Measurements from ENCODE around the gene HOXB2. TPM values are rescaled to one million over a fixed set of nuclear protein-coding genes. Genes with fewer than 3 reads are reported as not detected.
"Not testable (repeated sequence)": the region's sequence is repeated elsewhere in the genome, so short reads cannot be mapped to it uniquely, and the experiment has no call there.

The HOXB2 gene
- total RNA-seq, 1 donor from 2014 or later: 2.8 TPM

DNA sequence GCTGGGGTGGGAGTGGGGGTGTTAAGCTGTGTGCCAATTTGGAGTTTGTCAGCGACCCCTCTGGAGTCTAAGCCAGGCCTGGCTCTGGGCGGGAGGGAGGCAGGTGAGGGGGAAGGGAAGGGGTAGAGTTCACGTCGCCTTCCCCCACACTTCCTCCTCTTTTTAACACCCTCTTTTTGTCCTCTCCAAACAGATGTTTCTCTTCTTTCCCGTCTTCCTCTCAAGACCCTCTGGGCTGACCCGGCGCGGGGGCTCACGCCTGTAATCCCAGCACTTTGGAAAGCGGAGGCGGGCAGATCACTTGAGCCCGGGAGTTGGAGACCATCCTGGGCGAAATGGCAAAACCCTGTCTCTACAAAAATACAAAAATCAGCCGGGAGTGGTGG is 17.4 kb downstream of the HOXB2 start:
- DNase-seq (no peak), ATAC-seq (no peak)
- intact Hi-C loops (cut with micrococcal nuclease): no loop called here

DNA sequence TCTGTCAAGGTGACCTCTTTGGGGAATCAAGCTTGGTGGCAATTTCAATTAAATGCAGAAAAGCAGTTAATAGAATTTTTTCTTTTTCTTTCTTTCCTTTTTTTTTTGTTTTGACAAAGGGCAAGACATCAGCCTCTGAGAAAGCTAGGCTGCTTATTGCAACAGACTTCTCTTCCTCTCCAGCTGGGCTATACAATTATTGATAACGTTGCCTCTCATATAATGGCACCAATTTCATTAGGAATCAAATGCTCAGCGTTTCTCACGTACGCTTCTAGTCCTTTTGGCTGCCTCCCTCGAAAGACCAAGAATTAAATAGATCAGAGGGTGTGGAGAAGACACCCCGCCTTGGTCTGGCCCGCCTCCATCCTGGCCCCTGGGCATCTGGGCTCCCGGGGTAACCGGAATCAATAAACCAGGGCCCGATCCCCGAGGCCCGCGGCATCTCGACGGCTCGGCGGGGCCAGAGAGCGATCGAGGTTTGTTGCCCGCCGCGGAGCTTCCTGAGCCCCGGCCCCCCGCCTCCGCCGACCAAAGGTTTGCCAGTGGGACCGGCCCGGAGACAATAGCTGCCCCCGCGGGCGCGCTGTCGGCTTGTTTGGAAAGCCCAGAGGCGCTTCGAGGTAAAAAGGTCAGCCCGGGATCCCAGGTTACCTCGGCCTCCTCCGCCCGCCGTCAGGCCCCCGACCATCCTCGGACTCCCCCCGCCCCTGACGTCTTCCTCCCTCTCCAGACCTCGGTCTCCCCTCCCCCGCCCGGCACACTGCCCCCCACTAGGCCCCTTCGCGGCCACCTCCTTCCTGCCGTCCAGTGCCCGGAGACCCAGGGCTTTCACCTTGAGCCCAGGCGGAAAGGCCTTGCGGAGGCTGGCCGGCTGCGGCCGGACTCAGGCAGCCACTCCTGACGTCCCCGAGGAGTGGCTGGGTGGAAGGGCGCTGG is 18.0 kb downstream of the HOXB2 start:
- intact Hi-C loops (cut with micrococcal nuclease): no loop called here
- DNase-seq (no peak), ATAC-seq (no peak)

DNA sequence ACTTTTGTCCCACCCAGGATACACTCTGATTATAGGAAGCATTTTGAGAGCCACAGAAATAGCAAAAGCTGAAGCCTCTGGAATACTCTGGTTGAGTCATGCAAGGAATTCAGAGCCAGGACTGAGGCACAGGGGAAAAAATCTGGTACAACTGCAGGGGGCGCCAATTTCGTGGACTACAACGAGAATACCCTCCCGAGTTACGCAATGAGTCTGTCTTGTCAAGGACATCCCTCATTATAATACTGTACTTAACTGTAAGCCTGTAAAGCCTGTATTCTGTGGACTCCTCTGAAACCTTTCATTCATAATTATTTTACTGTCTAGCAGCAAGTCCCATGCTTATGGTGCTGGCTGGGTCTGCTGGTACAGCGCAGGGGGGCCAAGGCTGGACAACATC is 21.9 kb downstream of the HOXB2 start:
- DNase-seq (no peak), ATAC-seq (no peak)
- intact Hi-C loops (cut with micrococcal nuclease): no loop called here

DNA sequence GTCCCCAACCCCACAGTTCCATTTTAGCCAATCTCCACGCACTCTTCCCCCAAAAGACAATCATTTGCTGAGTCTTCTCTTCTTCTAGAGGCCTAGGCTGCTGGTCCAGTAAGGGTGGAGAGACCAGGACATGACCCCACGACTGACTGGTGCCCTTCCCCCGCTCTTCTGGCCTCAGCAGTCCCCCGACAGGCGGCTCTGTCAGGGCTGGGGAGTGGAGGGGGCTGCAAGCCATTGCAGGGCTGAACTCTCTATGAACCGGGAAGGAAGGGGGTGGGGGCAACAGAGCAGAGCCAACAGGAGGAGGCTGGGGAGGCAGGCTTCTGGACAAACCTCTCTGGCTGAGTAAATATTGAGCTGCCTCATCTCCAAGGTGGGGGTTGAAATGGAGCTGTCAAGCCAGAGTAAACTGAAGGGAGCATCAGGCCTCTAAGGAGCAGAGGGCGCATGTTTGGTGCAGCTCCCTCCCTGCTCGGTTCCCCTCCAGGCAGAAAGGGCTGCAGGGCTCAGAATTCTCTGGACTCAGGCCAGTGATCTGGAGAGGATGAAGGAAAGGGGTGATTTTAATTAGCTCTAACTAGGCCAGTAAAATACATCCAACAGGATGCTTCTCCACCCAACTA is 22.8 kb downstream of the HOXB2 start:
- intact Hi-C loops (cut with micrococcal nuclease): no loop called here
- DNase-seq: no peak
- no peak for ATAC-seq

DNA sequence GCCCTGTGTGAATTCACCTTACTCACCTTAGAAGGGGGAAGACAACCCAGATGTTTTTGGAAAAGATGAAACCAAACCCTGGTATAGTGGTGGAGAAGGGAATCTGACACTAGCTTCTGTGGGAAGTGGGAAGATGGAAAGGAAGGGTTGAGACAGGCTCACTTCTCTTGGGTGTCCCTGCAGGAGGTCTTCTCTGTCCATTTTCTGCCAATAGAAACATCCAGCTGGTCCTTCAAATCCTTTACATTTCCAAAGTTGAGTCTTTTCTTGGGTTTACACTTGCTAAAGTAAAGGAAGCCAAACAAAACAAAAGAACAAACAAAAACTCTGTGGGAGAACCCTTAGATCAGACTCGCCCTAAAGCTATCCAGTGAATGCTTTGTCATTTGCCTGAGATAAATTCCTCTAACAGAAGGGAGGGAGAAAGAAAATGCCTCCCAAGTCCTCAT is 24.3 kb downstream of the HOXB2 start:
- DNase-seq (no peak), ATAC-seq (no peak)
- intact Hi-C loops (cut with micrococcal nuclease): no loop called here

DNA sequence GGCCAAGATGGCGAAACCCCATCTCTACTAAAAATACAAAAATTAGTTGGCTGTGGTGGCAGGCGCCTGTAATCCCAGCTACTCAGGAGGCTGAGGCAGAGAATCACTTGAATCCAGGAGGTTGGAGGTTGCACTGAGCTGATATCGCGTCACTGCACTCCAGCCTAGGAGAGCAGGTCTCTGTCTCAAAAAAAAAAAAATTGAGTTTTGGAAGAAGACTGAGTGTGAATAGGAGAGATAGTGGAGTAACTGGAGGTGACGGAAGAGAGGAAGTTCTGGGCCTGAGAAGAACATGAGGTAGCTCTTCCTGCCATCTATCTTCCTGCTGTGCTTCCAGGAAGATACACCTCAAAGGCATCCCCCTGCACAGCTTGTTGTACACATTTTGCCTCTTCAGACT is 25.5 kb downstream of the HOXB2 start:
- DNase-seq (no peak), ATAC-seq (no peak)
- intact Hi-C loops (cut with micrococcal nuclease): no loop called here

DNA sequence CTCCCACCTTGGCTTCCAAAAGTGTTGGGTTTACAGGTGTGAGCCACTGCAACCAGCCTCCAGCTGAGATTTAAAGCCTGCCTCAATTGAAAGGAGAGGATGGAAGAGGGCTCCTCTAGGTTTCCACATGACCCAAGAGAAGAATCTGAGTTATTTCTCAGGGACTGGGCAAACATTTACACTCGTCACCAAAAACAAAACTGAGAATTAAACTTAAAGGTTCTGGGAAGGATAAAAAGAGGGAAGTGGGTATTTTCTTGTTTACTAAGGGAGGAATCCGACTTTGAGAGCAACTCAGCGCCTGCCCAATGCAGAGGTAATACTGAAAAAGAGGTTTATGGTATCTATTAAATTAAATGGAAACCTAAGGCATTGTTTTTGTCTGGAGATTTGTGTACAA is 27.4 kb downstream of the HOXB2 start:
- no peak for ATAC-seq
- intact Hi-C loops (cut with micrococcal nuclease): no loop called here
- no peak for DNase-seq

DNA sequence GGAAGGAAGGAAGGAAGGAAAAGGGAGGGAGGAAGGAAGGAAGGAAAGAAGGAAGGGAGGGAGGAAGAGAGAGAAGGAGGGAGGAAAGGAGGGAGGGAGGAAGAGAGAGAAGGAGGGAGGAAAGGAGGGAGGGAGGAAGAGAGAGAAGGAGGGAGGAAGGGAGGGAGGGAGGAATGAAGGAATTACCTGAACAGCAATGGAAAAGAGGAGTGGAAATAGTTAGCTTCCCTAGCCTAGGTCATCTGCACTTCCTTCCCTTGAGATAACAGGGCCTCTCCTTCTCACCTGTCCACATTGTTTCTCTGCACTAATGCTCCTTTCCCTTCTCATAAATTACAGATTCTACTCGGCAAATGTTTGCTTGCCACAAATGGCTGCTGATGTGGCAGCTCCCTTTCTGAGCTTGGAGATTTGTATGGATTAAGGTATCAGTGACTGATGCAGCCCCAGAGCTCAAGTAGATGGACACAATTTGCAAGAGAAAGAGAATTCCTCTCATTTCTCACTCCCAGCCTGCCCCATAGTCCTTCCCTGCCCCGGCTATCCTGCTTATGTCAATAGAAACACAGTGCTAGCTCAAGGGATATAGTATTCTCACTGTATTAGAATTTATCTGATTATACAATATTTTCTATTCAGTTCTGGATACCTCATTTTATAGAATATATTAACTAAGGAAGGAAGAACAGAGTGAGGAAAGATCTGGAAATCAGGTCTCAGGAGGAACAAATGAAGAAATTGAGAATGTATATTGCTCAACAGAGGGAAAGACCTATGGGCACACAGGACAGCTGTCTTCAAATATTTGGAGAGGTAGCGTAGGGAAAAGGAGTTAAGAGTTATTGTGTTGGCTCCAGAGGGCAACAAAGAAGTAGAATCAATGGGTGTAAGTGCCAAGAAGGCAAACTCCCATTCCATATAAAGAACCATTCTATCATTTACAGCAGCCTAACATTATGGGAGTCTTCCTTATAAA is 28.7 kb downstream of the HOXB2 start:
- intact Hi-C loops (cut with micrococcal nuclease): no loop called here
- ATAC-seq (no peak), DNase-seq (no peak)

DNA sequence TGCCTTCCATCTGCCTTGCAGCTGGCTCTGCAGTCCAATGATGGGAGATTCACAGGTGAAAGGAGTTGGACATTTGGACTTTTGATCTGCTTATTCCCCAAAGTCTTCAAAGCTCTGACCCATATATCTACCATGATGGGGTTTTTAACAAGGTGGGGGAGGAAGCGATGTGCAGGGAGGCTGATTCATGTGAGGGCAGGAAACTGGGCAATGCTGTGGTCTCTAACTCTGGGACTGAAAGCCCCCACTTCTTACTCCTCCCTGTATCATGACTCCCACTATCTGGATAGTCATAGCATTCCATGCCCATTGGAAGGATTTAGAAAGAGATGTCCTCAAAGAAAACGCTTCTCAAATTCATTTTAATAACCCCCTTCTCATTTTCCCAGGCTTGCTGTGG is 30.4 kb downstream of the HOXB2 start:
- ATAC-seq (no peak), DNase-seq (no peak)
- intact Hi-C loops (cut with micrococcal nuclease): no loop called here

DNA sequence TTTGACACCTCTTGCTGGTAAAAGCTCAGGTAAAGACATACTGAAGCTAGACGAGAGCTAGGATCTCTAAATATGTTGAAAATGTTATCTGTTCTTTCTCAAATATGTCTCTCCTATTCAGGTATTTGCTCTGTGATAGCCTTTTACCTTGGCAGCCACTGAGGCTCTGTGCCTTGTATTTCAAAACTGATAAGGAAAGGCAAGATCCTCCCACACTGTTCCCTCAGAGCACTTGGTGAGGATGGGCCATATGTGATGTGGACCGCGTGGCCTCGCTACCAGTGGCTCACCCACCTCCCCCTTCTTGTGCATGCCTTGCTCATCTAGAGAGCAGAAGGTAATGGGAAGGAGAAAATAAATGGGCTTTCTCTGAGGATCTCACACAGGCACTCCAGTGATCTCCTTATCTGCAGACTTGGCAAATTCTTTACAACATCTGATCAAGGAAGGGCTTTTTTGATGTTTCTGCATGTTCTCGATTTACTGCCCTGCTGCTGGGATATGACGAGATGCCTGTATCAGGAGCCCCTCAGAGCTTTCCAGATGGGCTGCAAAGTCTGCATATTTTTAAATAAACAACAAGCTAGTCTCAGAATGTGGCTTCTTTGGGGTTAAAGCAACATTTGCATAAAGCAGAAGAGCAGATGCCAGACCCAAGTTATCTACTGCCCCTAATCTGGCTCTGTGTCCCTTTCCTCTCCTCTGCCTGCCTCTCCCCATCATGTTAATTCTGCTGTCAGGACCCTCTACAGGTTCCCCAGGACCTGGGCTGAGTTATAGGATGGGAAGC is 31.0 kb downstream of the HOXB2 start:
- intact Hi-C loops (cut with micrococcal nuclease): no loop called here
- ATAC-seq: no peak

DNA sequence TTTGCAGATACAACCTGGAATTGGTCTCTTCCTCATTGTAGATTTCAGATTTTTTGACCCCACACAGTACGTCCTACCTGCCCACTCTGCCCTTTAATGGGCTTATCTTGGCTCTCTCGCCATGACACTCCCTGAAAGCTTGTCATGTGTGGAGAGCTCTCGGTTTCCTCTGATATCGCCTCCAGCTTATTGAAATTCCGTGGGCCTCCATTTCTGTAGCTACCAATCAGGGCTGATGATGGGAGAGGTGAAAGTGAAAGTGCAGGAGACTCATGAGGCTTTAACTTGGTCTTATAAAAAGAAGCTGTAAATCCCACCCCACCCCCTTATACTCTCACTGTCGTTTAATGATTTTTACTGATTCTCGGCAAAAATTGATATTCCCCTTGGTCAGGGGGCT is 31.8 kb downstream of the HOXB2 start:
- DNase-seq: no peak
- intact Hi-C loops (cut with micrococcal nuclease): no loop called here
- no peak for ATAC-seq

More for the DNA sequence above, 31.0 kb downstream of the HOXB2 start:
- DNase-seq: no peak

DNA sequence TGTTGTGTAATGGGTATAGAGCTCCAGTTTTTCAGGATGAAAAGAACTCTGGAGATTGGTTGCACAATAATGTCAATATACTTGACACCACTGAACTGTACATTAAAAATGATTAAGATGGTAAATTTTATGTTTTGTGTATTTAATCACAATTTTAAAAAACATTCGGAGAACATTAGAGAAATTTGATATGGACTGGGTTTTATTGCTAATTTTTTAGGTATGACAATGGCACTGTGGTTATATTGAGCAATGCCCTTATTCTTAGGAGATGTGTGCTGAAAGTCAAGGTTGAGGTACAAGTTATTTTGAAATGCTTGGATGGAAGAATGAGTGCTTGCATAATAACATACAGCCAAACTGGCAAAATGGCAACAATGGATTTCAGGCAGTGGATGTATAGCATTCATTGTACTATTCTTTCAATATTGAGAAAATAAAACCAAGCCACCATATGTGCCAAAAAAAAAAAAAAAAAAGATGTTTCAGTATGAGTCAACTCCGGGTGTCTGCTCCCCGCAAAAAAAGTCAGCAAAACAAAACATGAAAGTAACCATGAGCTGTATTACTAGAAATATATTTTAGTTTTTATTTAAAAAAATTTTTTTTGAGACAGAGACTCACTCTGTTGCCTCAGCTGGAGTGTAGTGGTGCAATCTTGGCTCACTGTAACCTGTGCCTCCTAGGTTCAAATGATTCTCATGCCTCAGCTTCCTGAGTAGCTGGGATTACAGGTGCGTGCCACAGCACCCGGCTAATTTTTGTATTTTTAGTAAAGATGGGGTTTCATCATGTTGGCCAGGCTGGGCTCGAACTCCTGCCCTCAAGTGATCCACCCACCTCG is 33.9 kb downstream of the HOXB2 start:
- ATAC-seq (no peak), DNase-seq (no peak)
- intact Hi-C loops (cut with micrococcal nuclease): no loop called here

DNA sequence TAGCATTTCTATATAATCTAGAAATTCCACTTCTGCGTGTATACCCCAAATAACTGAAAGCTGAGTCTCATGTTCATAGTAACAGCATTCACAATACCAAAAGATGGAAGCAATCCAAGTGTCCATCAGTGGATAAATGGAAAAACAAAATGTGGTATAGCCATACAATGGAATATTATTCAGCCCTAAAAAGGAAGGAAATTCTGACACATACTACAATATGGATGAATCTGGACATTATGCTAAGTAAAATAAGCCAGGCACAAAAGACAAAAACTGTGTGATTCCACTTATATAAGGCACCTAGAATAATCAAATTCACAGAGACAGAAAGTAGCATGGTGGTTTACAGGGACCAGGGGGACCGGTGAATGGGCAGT is 34.5 kb downstream of the HOXB2 start:
- intact Hi-C loops (cut with micrococcal nuclease): no loop called here
- ATAC-seq (no peak), DNase-seq (no peak)

DNA sequence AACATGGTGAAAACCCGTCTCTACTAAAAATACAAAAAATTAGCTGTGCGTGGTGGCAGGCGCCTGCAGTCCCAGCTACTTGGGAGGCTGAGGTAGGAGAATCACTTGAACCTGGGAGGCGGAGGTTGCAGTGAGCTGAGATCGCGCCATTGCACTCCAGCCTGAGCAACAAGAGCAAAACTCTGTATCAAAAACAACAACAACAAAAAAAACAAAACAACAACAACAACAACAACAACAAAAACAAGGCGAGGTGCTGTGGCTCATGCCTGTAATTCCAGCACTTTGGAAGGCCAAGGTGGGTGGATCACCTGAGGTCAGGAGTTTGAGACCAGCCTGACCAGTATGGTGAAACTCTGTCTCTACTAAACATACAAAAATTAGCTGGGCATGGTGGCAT is 35.2 kb downstream of the HOXB2 start:
- ATAC-seq; intact Hi-C loops (cut with micrococcal nuclease); DNase-seq: not testable (repeated sequence)

DNA sequence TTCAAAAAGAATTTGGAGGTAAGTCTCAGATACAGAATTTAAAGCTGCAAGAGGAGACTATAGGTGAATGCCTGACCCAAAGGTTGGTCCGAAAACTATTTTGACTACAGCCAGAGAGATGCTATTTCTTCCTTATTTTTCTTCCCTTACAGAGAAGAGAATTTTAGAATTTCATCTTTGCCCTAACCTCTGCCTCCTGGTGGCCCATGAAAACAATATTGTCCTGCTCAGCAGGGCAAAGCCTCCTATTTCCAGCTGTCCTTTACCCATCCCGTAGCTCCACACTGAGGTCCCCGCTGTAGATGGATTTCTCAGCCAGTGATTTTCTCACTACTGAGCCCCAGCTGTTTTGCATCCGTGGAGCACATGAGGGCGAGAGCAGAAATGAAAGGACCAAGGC is 38.7 kb downstream of the HOXB2 start:
- no peak for ATAC-seq
- intact Hi-C loops (cut with micrococcal nuclease): no loop called here

DNA sequence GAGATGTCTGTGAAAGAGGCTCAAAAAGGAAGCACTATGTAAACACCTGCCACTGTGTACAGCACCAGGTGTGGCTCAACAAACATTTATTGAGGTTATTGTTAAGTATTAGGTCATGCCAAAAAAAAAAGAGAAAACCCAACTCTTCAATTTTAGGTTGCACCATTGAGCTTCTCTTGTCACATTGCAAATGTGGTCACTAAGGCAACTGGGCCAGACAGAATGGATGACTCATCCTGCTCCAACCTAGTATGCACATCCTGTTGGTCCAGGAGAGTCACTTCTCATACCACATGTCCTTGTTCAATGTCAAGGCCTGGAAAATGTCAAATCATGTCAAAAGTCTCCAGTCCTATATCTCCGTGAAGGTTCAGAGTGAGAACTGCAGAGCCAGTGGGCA is 39.1 kb downstream of the HOXB2 start:
- ATAC-seq (no peak), DNase-seq (no peak)

More for the DNA sequence above, 38.7 kb downstream of the HOXB2 start:
- DNase-seq: no peak

DNA sequence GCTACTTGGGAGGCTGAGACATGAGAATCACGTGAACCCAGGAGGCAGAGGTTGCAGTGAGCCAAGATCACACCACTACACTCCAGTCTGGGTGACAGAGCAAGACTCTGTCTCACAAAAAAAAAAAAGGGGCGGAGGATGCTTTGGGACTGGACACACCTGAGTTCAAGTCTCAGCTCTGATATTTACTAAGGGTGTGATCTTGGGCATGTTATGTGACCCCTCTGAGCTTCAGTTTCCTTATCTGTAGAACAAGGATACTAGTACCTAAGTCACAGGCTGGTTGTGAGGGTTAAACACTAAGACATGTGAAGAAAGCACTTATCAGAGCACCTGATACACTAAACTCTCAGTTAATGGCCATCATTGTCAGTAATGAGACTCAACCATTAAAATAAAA is 40.0 kb downstream of the HOXB2 start:
- no peak for DNase-seq
- intact Hi-C loops (cut with micrococcal nuclease): no loop called here
- no peak for ATAC-seq

More for the DNA sequence above, 39.1 kb downstream of the HOXB2 start:
- intact Hi-C loops (cut with micrococcal nuclease): no loop called here

DNA sequence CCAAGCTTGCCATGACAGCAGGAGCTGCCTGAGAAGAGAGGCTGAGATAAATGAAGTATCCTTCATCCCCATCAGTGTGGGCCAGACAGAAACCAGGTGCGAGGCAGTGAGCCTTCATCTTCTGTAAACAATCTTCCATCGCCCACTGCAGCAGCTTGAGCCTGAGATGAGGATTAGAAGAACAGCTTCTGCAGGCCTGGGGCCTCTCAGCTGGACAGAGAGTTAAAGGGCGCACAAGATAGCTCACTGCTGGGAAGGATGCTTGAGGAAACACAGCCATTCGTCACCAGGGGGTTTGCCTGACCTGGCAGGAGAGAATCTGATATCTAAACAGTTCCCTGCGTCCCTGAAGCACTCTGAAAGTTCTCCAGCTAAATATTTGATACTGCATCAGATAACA is 41.2 kb downstream of the HOXB2 start:
- no peak for ATAC-seq
- intact Hi-C loops (cut with micrococcal nuclease): no loop called here
- no peak for DNase-seq
